Tibial nerve (tissue), 3 donors: ENCODE data around the gene RAD51.

Experiments
- CTCF ChIP-seq, 5 experiments: fragments of 200-600 bp in 3 of 5; fragments of 450-650 bp in 2 of 5; sonication (generic) in 3 of 5; IDR thresholded peaks; one replicate each; pipeline ENCODE4 v1.5.1; 2016 to 2019; ENCODE audit warnings: antibody characterized with exemption in 5 of 5, mild to moderate bottlenecking in 3 of 5, moderate library complexity in 2 of 5
- POLR2A ChIP-seq, 2 donors: fragments of 450-650 bp; IDR thresholded peaks; one replicate each; pipeline ENCODE4 v1.6.1; 2017; ENCODE audit warnings: antibody characterized with exemption in 2 of 2, mild to moderate bottlenecking in 2 of 2, moderate library complexity in 2 of 2

GRCh38 chr15:40759961-40760360, 65.0 kb downstream of the RAD51 start:
- TF ChIP-seq POLR2A (IDR thresholded peaks at IDR 0.05) = no peak
- no peak for TF ChIP-seq CTCF (IDR thresholded peaks at IDR 0.05)
